Stimulated activated memory B cell treated with anti-CD40 and anti-IgM and Interleukin-4, amounts not matched to agents 10 μg/mL and 1 μg/mL and 100 μg/mL, for 72 hours (primary cell): ENCODE data around the gene CCDC80.

ENCODE experiments used
- ATAC-seq: fragments of 150-1000 bp; cut with Tn5 transposase; 2 replicates; pipeline ENCODE4 v1.10.0; 2021
- H3K27ac Mint-ChIP-seq: one replicate; pipeline ENCODE4 v1.8.0; 2022; ENCODE audit warnings: mild to moderate bottlenecking, mixed read lengths
- H3K27me3 Mint-ChIP-seq: one replicate; pipeline ENCODE4 v1.8.0; 2022; ENCODE audit warnings: mixed read lengths
- H3K36me3 Mint-ChIP-seq: one replicate; pipeline ENCODE4 v1.8.0; 2022; ENCODE audit warnings: mixed read lengths
- H3K4me1 Mint-ChIP-seq: one replicate; pipeline ENCODE4 v1.8.0; 2022; ENCODE audit warnings: mixed read lengths
- H3K4me3 Mint-ChIP-seq: one replicate; pipeline ENCODE4 v1.8.0; 2022; ENCODE audit warnings: mild to moderate bottlenecking, moderate library complexity, mixed read lengths
- H3K9me3 Mint-ChIP-seq: one replicate; pipeline ENCODE4 v1.8.0; 2022; ENCODE audit warnings: mixed read lengths

The CCDC80 gene

DNA sequence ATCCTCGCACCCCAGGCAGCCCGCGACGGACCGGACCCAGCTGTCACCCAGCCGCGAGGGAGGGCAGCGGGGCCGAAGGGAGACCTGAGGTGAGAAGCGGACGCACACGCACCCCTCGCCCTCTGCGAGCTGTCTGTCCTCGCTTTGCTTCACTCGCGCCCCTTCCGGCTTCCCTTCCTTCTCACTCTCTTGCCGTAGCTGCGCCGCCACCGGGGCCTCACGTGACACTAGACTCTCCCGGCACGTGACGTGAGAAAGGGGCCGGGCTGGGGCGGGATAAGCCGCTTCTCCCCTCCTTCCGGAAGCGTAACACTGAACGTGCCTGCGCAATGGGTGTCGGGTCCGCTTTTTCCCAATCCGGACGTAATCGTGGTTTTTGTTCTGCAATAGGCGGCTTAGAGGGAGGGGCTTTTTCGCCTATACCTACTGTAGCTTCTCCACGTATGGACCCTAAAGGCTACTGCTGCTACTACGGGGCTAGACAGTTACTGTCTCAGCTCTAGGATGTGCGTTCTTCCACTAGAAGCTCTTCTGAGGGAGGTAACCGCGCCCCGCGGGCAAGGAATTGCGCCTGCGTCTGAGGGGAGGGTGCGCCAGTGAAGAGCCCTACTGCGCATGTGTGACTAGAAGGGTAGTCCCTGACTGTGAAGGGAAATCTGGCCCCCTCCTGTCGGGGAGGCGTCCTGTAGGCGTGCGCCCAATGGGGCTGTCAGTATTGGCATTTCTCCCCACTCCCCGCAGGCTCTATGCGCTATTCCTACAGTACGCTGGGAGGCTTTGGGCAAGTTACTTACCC lies 79.0 kb downstream of the CCDC80 start, which contains the start of the genes ATG3 and SLC35A5:
ATG3 (minus strand) TSS at position 229 of the 796 bp plus-strand sequence. CDS start 434 bp downstream, outside the sequence.
SLC35A5 (plus strand) TSS at position 312 of the 796 bp plus-strand sequence. CDS start 1,359 bp downstream, outside the sequence.
- Mint-ChIP-seq H3K27me3 (no peaks in the 10 kb centered on the region), H3K36me3 (peaks cover 26% of the 10 kb centered on the region), H3K4me3 (peak within 1 kb of the TSS; percentile 98), H3K27ac (peak within 1 kb of the TSS; percentile 94), H3K9me3 (no peaks in the 10 kb centered on the region), H3K4me1 (peaks cover 62% of the 10 kb centered on the region)
- ATAC-seq, result peak; percentile 95

GRCh38 chr3:112561484-112561733 lies 79.5 kb downstream of the CCDC80 start:
- H3K27me3 Mint-ChIP-seq, result no peaks in the 10 kb centered on the region
- H3K27ac Mint-ChIP-seq, result peak overlapping the region; percentile 94
- peak overlapping the region; percentile 98 for H3K4me3 Mint-ChIP-seq
- peak; percentile 81 for ATAC-seq
- H3K36me3 Mint-ChIP-seq, result peaks cover 21% of the 10 kb centered on the region
- peaks cover 57% of the 10 kb centered on the region for H3K4me1 Mint-ChIP-seq
- no peaks in the 10 kb centered on the region for H3K9me3 Mint-ChIP-seq

DNA sequence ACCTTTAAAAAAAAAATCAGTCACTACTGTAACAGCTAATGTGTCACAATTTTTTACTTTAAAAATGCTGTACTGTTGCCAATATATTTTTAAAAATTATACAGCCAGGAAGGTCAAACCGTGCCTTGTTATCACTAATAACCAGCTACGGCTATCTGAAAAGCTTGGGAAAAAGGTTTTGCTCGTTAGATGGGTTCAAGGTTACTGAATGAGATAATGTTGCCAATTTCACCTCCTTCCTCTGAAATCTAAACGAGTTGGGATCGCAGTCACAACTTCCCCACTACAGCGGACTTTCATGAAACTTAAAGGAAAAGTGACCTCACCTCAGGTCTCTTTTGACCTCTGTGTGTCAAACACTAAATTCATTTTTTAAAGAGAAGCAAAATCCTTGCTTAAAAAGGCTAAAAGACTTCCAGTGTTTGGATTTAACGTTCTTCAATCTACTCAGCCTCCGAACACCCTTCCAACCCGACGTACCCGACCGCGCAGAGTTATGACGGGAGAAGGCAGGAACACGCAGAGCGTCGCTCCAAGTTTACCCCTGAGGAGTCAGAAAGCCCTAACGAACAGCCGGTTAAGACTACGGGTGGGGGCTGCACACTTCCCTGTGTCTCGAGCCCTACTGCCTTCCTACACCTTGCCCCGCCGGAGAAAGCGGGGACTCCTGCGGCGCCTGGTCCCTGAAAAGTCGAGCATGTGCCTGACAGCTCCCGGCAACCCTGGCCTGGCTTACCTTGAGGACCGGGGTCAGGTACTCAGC lies 80.0 kb downstream of the CCDC80 start:
- peak overlapping the region; percentile 94 for H3K27ac Mint-ChIP-seq
- peaks cover 16% of the 10 kb centered on the region for H3K36me3 Mint-ChIP-seq
- H3K4me1 Mint-ChIP-seq, result peaks cover 55% of the 10 kb centered on the region
- H3K9me3 Mint-ChIP-seq, result no peaks in the 10 kb centered on the region
- H3K4me3 Mint-ChIP-seq, result peak overlapping the region; percentile 98
- H3K27me3 Mint-ChIP-seq, result no peaks in the 10 kb centered on the region
- ATAC-seq, result peak; percentile 46

DNA sequence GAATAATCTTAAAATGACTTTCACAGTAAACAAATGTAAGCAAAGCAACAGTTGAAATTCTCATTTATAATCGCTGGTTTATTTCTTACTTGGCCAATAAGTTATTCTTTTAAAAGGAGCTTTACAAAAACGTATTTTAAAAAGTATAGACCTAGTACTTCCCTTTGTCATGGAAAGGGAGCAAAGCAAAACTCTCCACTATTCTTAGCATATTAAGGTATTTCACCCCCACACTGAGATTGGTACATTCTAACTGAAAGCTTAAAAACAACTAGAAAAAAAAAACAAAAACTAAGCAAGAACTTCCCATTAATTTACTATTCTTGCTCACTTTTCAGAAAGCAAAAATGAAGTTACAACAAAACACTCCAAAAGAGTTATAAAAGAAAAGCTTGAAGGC lies 80.6 kb downstream of the CCDC80 start:
- peaks cover 10% of the 10 kb centered on the region for H3K36me3 Mint-ChIP-seq
- ATAC-seq, result no peak
- H3K27ac Mint-ChIP-seq, result peak overlapping the region; percentile 94
- H3K9me3 Mint-ChIP-seq, result no peaks in the 10 kb centered on the region
- peaks cover 55% of the 10 kb centered on the region for H3K4me1 Mint-ChIP-seq
- H3K27me3 Mint-ChIP-seq, result no peaks in the 10 kb centered on the region
- H3K4me3 Mint-ChIP-seq, result peak overlapping the region; percentile 98

GRCh38 chr3:112557976-112558375 lies 83.0 kb downstream of the CCDC80 start:
- H3K36me3 Mint-ChIP-seq, result peaks cover 7% of the 10 kb centered on the region
- no peak overlapping the region for H3K4me3 Mint-ChIP-seq
- peaks cover 51% of the 10 kb centered on the region for H3K4me1 Mint-ChIP-seq
- no peaks in the 10 kb centered on the region for H3K27me3 Mint-ChIP-seq
- no peak overlapping the region for H3K27ac Mint-ChIP-seq
- H3K9me3 Mint-ChIP-seq, result no peaks in the 10 kb centered on the region
- no peak for ATAC-seq

DNA sequence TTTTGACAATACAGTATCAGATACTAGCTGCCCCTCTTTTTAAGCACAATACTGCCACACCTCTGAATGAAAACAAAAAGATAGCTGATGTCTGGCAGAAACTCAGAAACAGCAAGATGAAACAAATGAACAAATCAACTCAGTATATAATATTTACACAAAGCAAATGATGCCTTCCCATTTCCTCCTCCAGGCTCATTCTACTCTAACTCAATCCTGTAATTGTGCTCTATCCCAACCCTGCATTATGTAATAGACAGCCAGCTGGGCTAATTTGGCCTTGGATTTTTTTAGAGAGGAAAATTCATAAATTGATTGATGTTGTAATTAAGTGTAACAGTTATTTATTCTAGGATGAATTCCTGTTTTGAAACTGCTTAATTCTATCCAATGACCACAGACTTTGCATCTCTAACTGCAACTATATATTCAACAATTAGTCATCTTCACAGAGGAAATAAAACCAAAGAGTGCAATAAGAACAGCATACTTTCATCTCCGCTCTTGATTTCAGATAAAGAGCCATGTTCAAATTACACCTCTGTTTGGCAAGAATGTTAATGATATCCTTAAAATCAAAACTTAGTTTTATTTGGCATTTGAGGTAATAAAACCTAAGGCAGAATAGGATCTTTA lies 85.3 kb downstream of the CCDC80 start:
- H3K4me3 Mint-ChIP-seq, result no peak overlapping the region
- H3K27me3 Mint-ChIP-seq, result no peaks in the 10 kb centered on the region
- peaks cover 44% of the 10 kb centered on the region for H3K4me1 Mint-ChIP-seq
- H3K27ac Mint-ChIP-seq, result peak overlapping the region; percentile 28
- ATAC-seq, result no peak
- H3K36me3 Mint-ChIP-seq, result peaks cover 12% of the 10 kb centered on the region
- no peaks in the 10 kb centered on the region for H3K9me3 Mint-ChIP-seq

DNA sequence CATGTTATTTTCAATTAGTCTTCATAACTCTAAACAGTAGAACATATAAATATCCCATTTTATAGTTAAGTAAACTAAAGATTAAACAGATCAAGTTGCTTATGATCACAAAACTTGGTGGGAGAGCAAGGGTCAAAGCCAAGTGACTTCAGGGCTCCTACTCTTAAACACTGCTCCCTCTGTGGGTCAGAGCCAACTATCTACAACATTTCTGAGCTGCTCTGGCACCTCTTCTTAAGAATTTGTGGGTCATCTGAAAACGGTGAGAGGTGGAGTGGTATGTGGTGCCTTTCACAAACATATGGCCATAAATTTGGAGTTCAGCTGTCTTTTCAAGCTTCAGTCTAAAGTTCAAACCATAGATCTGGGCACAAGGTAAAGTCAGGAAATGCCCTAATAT lies 90.1 kb downstream of the CCDC80 start:
- Mint-ChIP-seq H3K4me1 (peaks cover 17% of the 10 kb centered on the region), H3K27me3 (no peaks in the 10 kb centered on the region), H3K27ac (no peak overlapping the region), H3K4me3 (no peak overlapping the region), H3K36me3 (peaks cover 29% of the 10 kb centered on the region), H3K9me3 (no peaks in the 10 kb centered on the region)
- no peak for ATAC-seq
